Activated CD8-positive, alpha-beta T cell treated with anti-CD3 and anti-CD28 coated beads, Interleukin-2, amount 10 ng/mL, durations not matched to agents 7 days and 5 days (primary cell): ENCODE measurements around the gene ASIC4. TPM values are rescaled to one million over a fixed set of nuclear protein-coding genes. Genes with fewer than 3 reads are reported as not detected.

ENCODE experiments used
- ATAC-seq: fragments of 150-1000 bp; cut with Tn5 transposase; one replicate; pipeline ENCODE4 v1.10.0; 2021; ENCODE audit warnings: moderate library complexity
- CTCF ChIA-PET: fragments of 350-600 bp; sonication (Branson Sonifier 250); formaldehyde crosslinking; loops from one replicate; lab custom pipeline; 2021; ENCODE audit warnings: antibody characterized with exemption; lab: Charles Lee
- POLR2A ChIA-PET: fragments of 350-600 bp; sonication (Branson Sonifier 250); formaldehyde crosslinking; loops from one replicate; lab custom pipeline; 2021; ENCODE audit warnings: antibody characterized with exemption; lab: Charles Lee
- DNase-seq: peaks from one replicate; pipeline ENCODE4 v3.0.0-alpha.2; 2020
- H3K27ac Mint-ChIP-seq: one replicate; pipeline ENCODE4 v1.8.0; 2021; ENCODE audit warnings: mild to moderate bottlenecking, mixed read lengths
- H3K27me3 Mint-ChIP-seq: one replicate; pipeline ENCODE4 v1.8.0; 2021; ENCODE audit warnings: low read depth, mixed read lengths
- H3K36me3 Mint-ChIP-seq: one replicate; pipeline ENCODE4 v1.8.0; 2021; ENCODE audit warnings: low read depth, mixed read lengths
- H3K4me1 Mint-ChIP-seq: one replicate; pipeline ENCODE4 v1.8.0; 2021; ENCODE audit warnings: low read depth, mixed read lengths
- H3K4me3 Mint-ChIP-seq: one replicate; pipeline ENCODE4 v1.8.0; 2021; ENCODE audit warnings: mild to moderate bottlenecking, mixed read lengths
- H3K9me3 Mint-ChIP-seq: one replicate; pipeline ENCODE4 v1.8.0; 2022; ENCODE audit warnings: mixed read lengths; ENCODE audit not compliant: insufficient read depth
- total RNA-seq, 2 experiments: library from RNA; stranded (reverse); gene quantifications; one replicate each; pipeline ENCODE4 v1.2.3, GENCODE V29; 2021

Gene ASIC4
- total RNA-seq, 2 experiments from 2014 or later, result not detected

DNA sequence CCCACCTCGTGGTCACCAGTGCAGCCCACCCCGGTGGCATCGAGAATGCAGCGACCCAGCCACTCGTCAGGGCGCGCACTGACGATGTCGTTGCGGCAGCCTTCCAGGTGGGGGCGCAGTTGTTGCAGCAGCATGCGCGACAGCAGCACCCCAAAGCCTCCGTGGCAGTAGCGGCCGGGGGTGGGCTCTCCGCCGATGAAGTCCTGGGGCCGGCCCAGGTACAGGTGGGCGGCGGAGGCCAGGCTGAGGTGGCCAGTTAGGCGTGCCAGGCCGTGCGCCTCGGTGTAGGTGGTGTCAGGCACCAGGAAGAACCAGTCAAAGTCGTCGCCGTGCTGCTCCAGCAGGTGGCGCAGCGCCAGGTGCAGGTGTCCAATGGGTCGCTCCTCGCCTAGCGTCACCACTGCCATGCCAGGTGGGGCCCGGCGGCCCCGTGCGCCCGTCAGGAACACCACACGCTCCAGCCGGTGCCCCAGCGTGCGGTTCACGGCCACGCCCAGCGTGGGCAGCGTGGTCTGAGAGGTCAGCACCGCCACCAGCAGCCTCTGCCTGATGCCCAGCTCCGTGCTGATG lies 27.4 kb downstream of the ASIC4 start:
- ChIA-PET POLR2A (no interaction called here), CTCF (interaction anchor here (0.6 to 5.9 kb wide), 47 partner anchors 8 to 246 kb away, joined by 3 to 59 read pairs (median 4); partner anchors contain the start of genes DNPEP, GMPPA and STK11IP)
- Mint-ChIP-seq H3K4me3 (peak overlapping the region; percentile 46), H3K9me3 (no peaks in the 10 kb centered on the region), H3K27me3 (peaks cover 22% of the 10 kb centered on the region), H3K4me1 (peaks cover 25% of the 10 kb centered on the region), H3K27ac (peak overlapping the region; percentile 34), H3K36me3 (peaks cover 3% of the 10 kb centered on the region)
- ATAC-seq, result peak; percentile 62
- peak; percentile 88 for DNase-seq

DNA sequence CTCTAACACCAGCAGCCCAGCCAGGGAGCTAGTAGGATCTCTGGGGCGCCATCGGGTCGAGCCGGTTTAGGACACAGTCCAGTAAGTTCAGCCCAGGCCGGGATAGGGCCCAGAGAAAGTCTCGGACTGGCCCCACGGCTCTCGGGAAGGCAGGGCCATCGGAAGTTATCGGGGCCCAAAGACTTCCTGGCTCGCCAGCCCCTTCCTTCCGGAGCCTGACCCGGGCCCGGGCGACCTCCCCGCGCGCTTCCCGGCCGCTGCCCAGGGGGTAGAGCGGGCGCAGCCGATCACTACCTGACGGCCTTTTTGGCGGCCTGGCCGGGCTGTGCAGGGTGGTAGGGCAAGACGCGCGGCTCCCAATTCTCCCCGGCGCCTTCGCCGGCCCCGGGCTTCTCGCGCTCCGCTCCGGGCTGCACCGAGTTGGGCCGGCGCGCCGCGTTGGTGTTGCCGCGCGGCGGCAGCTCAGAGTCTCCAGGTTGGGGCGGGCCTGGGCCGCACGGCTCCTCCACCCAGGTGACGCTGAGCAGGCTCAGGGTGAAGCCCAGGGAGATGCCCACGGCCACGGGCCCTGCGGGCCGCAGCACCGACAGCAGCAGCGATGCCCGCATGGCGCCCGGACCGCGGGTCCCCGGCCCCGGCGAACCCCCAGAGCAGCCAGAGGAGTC lies 28.8 kb downstream of the ASIC4 start:
- POLR2A ChIA-PET, result interaction anchor here (0.8 kb wide), 1 partner anchor 54 kb away, joined by 4 read pairs; the partner anchor contains the start of gene STK11IP
- Mint-ChIP-seq H3K4me1 (peaks cover 25% of the 10 kb centered on the region), H3K9me3 (no peaks in the 10 kb centered on the region), H3K4me3 (peak overlapping the region; percentile 73), H3K36me3 (peaks cover 3% of the 10 kb centered on the region), H3K27ac (peak overlapping the region; percentile 63), H3K27me3 (peaks cover 24% of the 10 kb centered on the region)
- DNase-seq, result peak; percentile 27
- peak; percentile 56 for ATAC-seq
- CTCF ChIA-PET, result interaction anchor here (1.0 to 5.9 kb wide), 12 partner anchors 9 to 155 kb away, joined by 3 to 39 read pairs (median 6); partner anchors contain the start of genes DNPEP and STK11IP

DNA sequence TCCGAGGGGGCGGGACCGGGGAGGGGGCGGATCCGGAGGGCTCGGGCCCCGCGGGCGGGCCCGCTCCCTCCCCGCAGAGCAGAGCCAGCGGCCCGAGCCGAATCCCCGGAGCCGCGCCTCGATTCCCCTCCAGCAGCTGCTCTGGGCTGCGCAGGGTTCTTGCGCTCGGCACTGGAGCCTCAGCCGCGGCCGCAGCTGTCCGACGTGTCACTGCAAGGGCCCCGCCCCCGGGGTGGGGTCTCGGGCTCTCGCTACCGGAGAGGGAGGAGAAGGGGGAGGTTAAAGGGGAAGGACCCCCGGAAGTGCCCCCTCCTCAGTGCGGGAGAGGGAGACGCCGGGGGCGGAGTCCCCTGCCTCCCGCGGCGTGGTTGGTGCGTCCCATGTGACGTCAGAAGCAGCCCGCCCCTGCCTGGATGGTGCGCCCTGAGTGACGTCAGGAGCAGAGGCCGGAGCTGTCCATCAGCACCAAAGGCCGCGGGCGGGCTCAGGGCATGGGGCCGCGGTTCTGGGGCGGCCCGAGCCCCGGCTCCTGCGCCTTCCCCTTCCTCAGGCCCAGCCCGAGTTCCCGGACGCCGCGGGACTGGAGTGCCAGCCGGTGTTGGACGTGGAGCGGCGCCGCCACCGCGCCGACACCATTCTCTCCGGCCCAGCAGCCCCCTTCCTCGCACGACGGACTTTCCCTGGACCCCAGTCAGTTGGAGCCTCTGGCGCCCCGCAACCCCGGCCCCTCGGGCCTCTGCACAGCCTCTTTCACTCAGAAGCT lies 29.5 kb downstream of the ASIC4 start, which contains the start of the genes CHPF and TMEM198:
Gene CHPF (minus strand): TSS at position 214 of the 763 bp plus-strand sequence. CDS start 271 bp downstream, outside the sequence.
Gene TMEM198 (plus strand): TSS at position 433 of the 763 bp plus-strand sequence. CDS start 700 bp downstream, outside the sequence.
- POLR2A ChIA-PET, result interaction anchor here (0.8 kb wide), 1 partner anchor 54 kb away, joined by 4 read pairs; the partner anchor contains the start of gene STK11IP
- peak; percentile 71 for ATAC-seq
- H3K4me3 Mint-ChIP-seq, result peak within 1 kb of the TSS; percentile 73
- peaks cover 25% of the 10 kb centered on the region for H3K4me1 Mint-ChIP-seq
- H3K9me3 Mint-ChIP-seq, result no peaks in the 10 kb centered on the region
- H3K27ac Mint-ChIP-seq, result peak within 1 kb of the TSS; percentile 78
- H3K27me3 Mint-ChIP-seq, result peaks cover 24% of the 10 kb centered on the region
- peak; percentile 95 for DNase-seq
- CTCF ChIA-PET, result interaction anchor here (0.7 to 5.9 kb wide), 10 partner anchors 9 to 146 kb away, joined by 3 to 39 read pairs (median 6); partner anchors contain the start of gene STK11IP
- H3K36me3 Mint-ChIP-seq, result no peaks in the 10 kb centered on the region

DNA sequence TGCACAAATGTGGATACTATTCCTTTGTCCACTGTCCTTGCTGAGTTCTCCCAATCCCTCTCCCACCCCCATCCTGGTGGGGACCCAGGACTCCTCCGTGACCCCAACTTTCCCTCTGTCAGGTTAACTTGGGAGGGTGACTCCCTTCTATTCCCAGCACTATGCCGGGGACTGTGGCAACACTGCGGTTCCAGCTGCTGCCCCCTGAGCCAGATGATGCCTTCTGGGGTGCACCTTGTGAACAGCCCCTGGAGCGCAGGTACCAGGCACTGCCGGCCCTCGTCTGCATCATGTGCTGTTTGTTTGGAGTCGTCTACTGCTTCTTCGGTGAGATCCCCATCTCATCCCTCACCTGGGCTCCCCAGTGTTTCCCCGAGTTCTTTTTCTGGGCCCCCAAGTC lies 30.3 kb downstream of the ASIC4 start:
- no peak for ATAC-seq
- Mint-ChIP-seq H3K27ac (peak overlapping the region; percentile 69), H3K4me3 (peak overlapping the region; percentile 69), H3K27me3 (peaks cover 24% of the 10 kb centered on the region), H3K36me3 (no peaks in the 10 kb centered on the region), H3K9me3 (no peaks in the 10 kb centered on the region), H3K4me1 (peaks cover 25% of the 10 kb centered on the region)
- DNase-seq, result no peak
- POLR2A ChIA-PET, result no interaction called here
- CTCF ChIA-PET, result interaction anchor here (1.1 to 5.9 kb wide), 4 partner anchors 8 to 97 kb away, joined by 4 to 39 read pairs (median 14); no protein-coding TSS in a partner anchor

DNA sequence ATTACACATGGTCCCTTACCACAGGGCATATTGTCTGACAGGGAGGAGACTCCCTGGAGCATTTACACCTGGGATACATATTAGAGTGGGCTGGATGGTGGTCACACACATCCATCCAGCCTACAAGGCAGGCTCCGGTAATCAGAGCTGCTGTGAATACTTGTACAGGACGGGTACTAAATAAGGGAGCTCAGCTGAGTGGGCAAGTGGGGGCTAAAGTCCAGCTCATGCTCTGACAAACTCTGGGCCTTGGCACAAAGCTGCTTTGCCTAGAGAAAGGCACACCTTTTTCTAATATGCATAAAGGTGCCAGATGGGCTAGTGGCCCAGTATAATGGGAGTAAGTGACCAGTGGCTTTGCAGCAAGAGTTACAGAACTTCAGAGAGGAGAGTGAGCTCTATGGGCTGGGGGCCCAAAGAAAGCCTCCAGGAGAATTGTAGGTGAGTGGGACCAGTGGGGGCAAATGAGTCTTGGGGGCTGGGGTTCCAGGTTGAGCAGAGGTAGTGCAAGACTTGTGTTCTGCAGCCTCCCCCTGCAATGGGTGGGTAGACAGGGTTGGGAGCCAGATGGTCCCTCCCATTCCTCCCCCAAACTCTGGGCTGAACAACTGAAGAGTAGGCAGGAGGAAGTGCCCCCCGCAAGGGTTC lies 31.1 kb downstream of the ASIC4 start:
- H3K27ac Mint-ChIP-seq, result no peak overlapping the region
- POLR2A ChIA-PET, result no interaction called here

DNA sequence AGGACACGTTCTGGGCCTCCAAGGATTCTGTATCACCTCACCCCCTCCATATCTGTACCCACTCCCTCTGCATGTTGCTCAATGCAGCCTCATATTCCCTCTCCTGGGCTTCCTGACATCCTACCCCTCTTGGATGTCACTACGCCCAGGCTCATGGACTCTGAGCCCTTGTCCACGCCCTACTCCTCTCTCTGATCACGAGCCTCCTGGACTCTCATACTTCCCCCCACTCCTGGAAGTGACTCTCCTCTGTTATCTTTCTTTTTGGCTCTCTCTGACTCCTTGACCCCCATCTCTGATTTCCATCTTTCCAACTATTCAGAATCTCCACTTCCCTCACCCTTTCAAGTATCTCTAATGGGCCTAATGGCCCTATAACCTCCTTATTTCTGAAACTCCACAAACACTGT lies 31.7 kb downstream of the ASIC4 start:
- Mint-ChIP-seq H3K9me3 (no peaks in the 10 kb centered on the region), H3K27ac (no peak overlapping the region), H3K4me3 (no peak overlapping the region), H3K27me3 (peaks cover 34% of the 10 kb centered on the region), H3K36me3 (no peaks in the 10 kb centered on the region), H3K4me1 (peaks cover 26% of the 10 kb centered on the region)
- POLR2A ChIA-PET, result no interaction called here
- CTCF ChIA-PET, result interaction anchor here (5.9 kb wide), 1 partner anchor 20 kb away, joined by 39 read pairs; no protein-coding TSS in a partner anchor
- ATAC-seq, result no peak
- no peak for DNase-seq

More for the DNA sequence above, 31.1 kb downstream of the ASIC4 start:
- H3K27me3 Mint-ChIP-seq, result peaks cover 29% of the 10 kb centered on the region
- DNase-seq (no peak), ATAC-seq (no peak)
- CTCF ChIA-PET, result interaction anchor here (1.1 to 5.9 kb wide), 3 partner anchors 15 to 96 kb away, joined by 4 to 39 read pairs (median 21); no protein-coding TSS in a partner anchor
- H3K9me3 Mint-ChIP-seq, result no peaks in the 10 kb centered on the region
- H3K4me1 Mint-ChIP-seq, result peaks cover 25% of the 10 kb centered on the region
- H3K36me3 Mint-ChIP-seq, result no peaks in the 10 kb centered on the region
- H3K4me3 Mint-ChIP-seq, result no peak overlapping the region

DNA sequence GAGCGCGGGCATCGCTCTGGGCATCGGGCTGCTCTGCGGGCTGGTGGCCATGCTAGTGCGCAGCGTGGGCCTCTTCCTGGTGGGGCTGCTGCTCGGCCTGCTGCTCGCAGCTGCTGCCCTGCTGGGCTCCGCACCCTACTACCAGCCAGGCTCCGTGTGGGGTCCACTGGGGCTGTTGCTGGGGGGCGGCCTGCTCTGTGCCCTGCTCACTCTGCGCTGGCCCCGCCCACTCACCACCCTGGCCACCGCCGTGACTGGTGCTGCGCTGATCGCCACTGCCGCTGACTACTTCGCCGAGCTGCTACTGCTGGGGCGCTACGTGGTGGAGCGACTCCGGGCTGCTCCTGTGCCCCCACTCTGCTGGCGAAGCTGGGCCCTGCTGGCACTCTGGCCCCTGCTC lies 33.3 kb downstream of the ASIC4 start:
- POLR2A ChIA-PET, result no interaction called here
- no peak for ATAC-seq

DNA sequence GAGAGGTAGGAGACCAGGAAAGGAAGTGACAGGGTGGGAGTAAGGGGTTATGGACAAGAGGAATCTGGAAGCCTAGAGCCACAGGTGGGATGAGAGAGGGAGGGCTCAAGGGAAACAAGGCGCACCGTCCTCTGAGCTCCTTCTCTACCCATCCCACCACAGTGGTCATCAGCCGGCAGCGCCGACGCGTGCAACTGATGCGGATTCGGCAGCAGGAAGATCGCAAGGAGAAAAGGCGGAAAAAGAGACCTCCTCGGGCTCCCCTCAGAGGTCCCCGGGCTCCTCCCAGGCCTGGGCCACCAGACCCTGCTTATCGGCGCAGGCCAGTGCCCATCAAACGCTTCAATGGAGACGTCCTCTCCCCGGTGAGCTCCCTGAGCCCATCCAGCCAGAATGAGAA lies 34.7 kb downstream of the ASIC4 start:
- H3K4me3 Mint-ChIP-seq, result no peak overlapping the region
- CTCF ChIA-PET, result interaction anchor here (1.3 to 3.3 kb wide), 2 partner anchors 8 to 11 kb away, joined by 5 to 17 read pairs; no protein-coding TSS in a partner anchor
- H3K9me3 Mint-ChIP-seq, result no peaks in the 10 kb centered on the region
- POLR2A ChIA-PET, result no interaction called here
- ATAC-seq (no peak), DNase-seq (no peak)
- H3K36me3 Mint-ChIP-seq, result no peaks in the 10 kb centered on the region
- H3K27me3 Mint-ChIP-seq, result peaks cover 52% of the 10 kb centered on the region
- H3K27ac Mint-ChIP-seq, result no peak overlapping the region
- peaks cover 15% of the 10 kb centered on the region for H3K4me1 Mint-ChIP-seq

More for the DNA sequence above, 33.3 kb downstream of the ASIC4 start:
- H3K4me1 Mint-ChIP-seq, result peaks cover 18% of the 10 kb centered on the region
- DNase-seq, result no peak
- H3K4me3 Mint-ChIP-seq, result no peak overlapping the region
- peaks cover 44% of the 10 kb centered on the region for H3K27me3 Mint-ChIP-seq
- no peaks in the 10 kb centered on the region for H3K36me3 Mint-ChIP-seq
- H3K9me3 Mint-ChIP-seq, result no peaks in the 10 kb centered on the region
- H3K27ac Mint-ChIP-seq, result no peak overlapping the region
- CTCF ChIA-PET, result interaction anchor here (3.3 kb wide), 1 partner anchor 12 kb away, joined by 17 read pairs; no protein-coding TSS in a partner anchor

DNA sequence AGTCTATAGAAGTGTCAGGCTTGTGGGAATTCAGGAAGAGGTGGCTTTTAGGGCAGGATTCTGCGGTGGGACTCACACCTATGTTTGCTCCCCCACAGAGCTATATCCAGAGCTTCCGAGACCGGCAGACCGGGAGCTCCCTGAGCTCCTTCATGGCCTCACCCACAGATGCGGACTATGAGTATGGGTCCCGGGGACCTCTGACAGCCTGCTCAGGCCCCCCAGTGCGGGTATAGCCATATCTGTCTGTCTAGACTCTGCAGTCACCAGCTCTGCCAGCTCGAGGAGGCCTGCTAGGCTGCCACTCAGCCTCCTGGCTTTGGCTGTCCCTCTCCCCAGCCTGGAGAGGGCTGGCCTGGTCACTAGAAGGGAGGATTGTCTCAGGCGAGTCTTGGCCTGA lies 35.3 kb downstream of the ASIC4 start:
- Mint-ChIP-seq H3K36me3 (no peaks in the 10 kb centered on the region), H3K4me3 (no peak overlapping the region), H3K9me3 (no peaks in the 10 kb centered on the region), H3K4me1 (peaks cover 10% of the 10 kb centered on the region), H3K27ac (no peak overlapping the region), H3K27me3 (peaks cover 48% of the 10 kb centered on the region)
- no peak for ATAC-seq
- POLR2A ChIA-PET, result no interaction called here
- CTCF ChIA-PET, result interaction anchor here (1.3 to 3.3 kb wide), 2 partner anchors 8 to 10 kb away, joined by 5 to 17 read pairs; no protein-coding TSS in a partner anchor
- no peak for DNase-seq

DNA sequence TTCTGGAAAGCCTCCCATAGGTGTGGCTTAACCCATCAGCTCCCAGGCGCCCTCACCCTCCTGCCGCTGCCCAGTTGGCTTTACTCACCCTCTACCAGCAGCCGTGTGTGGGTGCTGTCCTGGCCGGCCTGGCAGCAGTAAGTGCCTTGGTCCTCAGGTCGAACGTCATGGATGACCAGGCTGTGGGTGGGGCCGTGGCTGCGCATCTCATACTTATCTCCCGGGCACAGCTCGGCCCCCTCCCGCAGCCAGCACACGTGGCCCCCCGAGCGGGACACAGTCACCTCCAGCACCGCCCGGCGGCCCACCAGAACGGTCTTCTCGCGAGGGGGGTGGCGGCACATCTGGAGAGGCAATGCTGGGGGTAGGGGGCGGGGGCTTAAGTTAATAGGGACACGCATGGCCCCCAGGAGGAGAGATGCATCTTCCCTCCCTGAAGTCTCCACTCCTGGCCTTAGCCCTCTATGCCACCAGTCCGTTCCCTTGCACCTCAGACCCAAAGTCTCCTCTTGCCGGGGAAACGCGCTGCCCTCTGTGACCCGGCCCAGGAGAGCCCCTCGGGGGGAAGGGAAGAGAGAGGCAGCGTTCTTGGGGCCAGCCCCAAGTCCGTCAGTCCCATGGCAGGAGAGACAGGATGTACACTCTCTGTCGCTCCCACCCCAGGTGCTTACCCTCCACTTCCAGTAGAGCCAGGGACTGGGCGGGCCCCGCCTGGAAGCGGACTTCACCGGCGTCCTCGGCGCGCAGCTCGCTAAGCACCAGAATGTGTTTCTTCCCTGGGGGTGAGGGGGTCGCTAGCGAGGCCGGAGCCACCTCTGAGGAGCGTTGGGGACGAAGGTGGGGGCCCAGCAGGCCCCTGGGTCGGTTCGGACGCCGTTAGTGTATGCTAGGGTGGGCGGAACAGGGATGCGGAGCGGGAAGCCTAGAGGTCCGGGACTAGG lies 37.4 kb downstream of the ASIC4 start:
- POLR2A ChIA-PET, result no interaction called here
- CTCF ChIA-PET, result interaction anchor here (1.1 to 3.6 kb wide), 4 partner anchors 8 to 90 kb away, joined by 3 to 17 read pairs (median 8); partner anchors contain the start of genes CHPF and TMEM198
- peak; percentile 27 for ATAC-seq
- no peaks in the 10 kb centered on the region for H3K9me3 Mint-ChIP-seq
- no peaks in the 10 kb centered on the region for H3K36me3 Mint-ChIP-seq
- peak; percentile 37 for DNase-seq
- peaks cover 30% of the 10 kb centered on the region for H3K27me3 Mint-ChIP-seq
- peak overlapping the region; percentile 69 for H3K4me3 Mint-ChIP-seq
- H3K27ac Mint-ChIP-seq, result no peak overlapping the region
- peaks cover 7% of the 10 kb centered on the region for H3K4me1 Mint-ChIP-seq
